OCI-LY7 (cell line): ENCODE results near the gene MEGF6.

ENCODE experiments used
- CTCF ChIP-seq: fragments of 200-600 bp; sonication (generic); conservative IDR thresholded peaks from 2 replicates; pipeline ENCODE4 v1.5.1; 2014; ENCODE audit warnings: mild to moderate bottlenecking, antibody characterized with exemption, low read length, moderate library complexity, mixed read lengths
- EZH2phosphoT487 ChIP-seq: fragments of 200-600 bp; sonication (generic); IDR thresholded peaks from 2 replicates; pipeline ENCODE4 v1.6.1; 2018; ENCODE audit warnings: low read depth, borderline replicate concordance, mild to moderate bottlenecking, mixed run types, antibody characterized with exemption, low read length, moderate library complexity, mixed read lengths

DNA sequence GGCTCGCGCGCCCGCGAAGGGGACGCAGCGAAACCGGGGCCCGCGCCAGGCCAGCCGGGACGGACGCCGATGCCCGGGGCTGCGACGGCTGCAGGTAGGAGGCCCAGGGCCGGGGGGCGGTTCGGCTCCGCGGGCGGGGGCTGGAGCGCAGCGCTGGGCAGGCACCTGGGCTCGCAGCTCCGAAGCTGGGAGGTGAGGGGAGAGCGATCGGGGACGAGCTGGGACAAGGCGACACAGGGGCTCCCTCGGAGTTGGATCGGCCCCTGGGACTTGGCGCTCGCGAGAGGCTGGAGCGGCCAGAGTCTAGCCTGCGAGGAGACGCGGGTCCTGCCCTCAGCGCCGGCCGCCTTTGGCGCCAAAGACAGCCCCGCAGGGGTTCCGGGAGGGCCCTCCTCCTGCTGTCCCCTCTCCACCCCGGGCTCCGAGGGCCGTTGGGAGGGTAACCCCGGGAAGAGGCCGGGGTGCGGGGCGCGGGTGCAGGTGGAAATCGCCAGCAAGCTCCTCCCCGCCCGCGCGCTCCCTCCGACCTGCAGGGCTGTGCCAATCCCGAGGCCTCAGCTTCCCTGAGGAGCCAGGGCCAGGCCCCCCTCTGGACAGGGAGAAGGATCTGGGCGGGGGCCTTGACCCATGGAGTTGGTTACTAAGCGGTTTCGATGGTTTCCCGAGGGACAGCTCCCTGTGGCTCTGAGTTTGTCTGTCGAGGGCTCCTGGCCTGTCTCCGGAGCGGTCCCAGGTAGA is 41.4 kb upstream of the MEGF6 start:
- TF ChIP-seq CTCF (no peak), EZH2phosphoT487 (no peak)
